Astrocyte (in vitro differentiated cells and primary cell): ENCODE results near the gene CAMK1D. TPM values are rescaled to one million over a fixed set of nuclear protein-coding genes. Genes with fewer than 3 reads are reported as not detected.

Experiments
- DNase-seq: peaks from one replicate; pipeline ENCODE4 v3.0.0-alpha.2; 2010; ENCODE audit warnings: low read depth
- FAIRE-seq: peaks from 2 replicates; lab custom pipeline; 2011; peaks lifted over from hg19 to GRCh38; lab: Jason Lieb, UNC
- H2AFZ ChIP-seq: 2 replicates; pipeline ENCODE4 v1.6.0; 2012; ENCODE audit warnings: low read depth, low read length, inconsistent platforms
- H3K27ac ChIP-seq: 2 replicates; pipeline ENCODE4 v1.5.1; 2011; ENCODE audit warnings: low read depth, low read length, inconsistent platforms
- H3K27me3 ChIP-seq: 2 replicates; pipeline ENCODE4 v1.6.0; 2011; ENCODE audit warnings: low read length, inconsistent platforms; ENCODE audit not compliant: insufficient read depth
- H3K36me3 ChIP-seq: 2 replicates; pipeline ENCODE4 v1.5.1; 2011; ENCODE audit warnings: low read length, inconsistent platforms; ENCODE audit not compliant: insufficient read depth
- H3K4me1 ChIP-seq: 2 replicates; pipeline ENCODE4 v1.5.1; 2011; ENCODE audit warnings: low read length, inconsistent platforms; ENCODE audit not compliant: insufficient read depth
- H3K4me2 ChIP-seq: 2 replicates; pipeline ENCODE4 v1.6.0; 2012; ENCODE audit warnings: low read length, inconsistent platforms
- H3K4me3 ChIP-seq: 2 replicates; pipeline ENCODE4 v1.5.1; 2011; ENCODE audit warnings: low read depth, mild to moderate bottlenecking, low read length, inconsistent platforms; ENCODE audit not compliant: insufficient read depth
- H3K79me2 ChIP-seq: 2 replicates; pipeline ENCODE4 v1.6.0; 2012; ENCODE audit warnings: mild to moderate bottlenecking, low read length, inconsistent platforms; ENCODE audit not compliant: insufficient read depth
- H3K9ac ChIP-seq: 2 replicates; pipeline ENCODE4 v1.6.0; 2012; ENCODE audit warnings: mild to moderate bottlenecking, low read length, inconsistent platforms
- H3K9me3 ChIP-seq: 2 replicates; pipeline ENCODE4 v1.5.1; 2012; ENCODE audit warnings: low read depth, mild to moderate bottlenecking, low read length, inconsistent platforms; ENCODE audit not compliant: insufficient read depth
- H4K20me1 ChIP-seq: 2 replicates; pipeline ENCODE4 v1.6.0; 2012; ENCODE audit warnings: low read length, inconsistent platforms; ENCODE audit not compliant: insufficient read depth
- H3K27ac Mint-ChIP-seq: one replicate; pipeline ENCODE4 v1.8.0; 2021; ENCODE audit warnings: mild to moderate bottlenecking, mixed read lengths; ENCODE audit not compliant: unreplicated experiment
- H3K27me3 Mint-ChIP-seq: one replicate; pipeline ENCODE4 v1.8.0; 2021; ENCODE audit warnings: low read depth, mixed read lengths; ENCODE audit not compliant: unreplicated experiment
- H3K36me3 Mint-ChIP-seq: one replicate; pipeline ENCODE4 v1.8.0; 2021; ENCODE audit warnings: low read depth, mixed read lengths; ENCODE audit not compliant: unreplicated experiment
- H3K4me1 Mint-ChIP-seq: one replicate; pipeline ENCODE4 v1.8.0; 2021; ENCODE audit warnings: low read depth, mixed read lengths; ENCODE audit not compliant: unreplicated experiment
- H3K4me3 Mint-ChIP-seq: one replicate; pipeline ENCODE4 v1.8.0; 2021; ENCODE audit warnings: mild to moderate bottlenecking, moderate library complexity, mixed read lengths; ENCODE audit not compliant: unreplicated experiment
- H3K9me3 Mint-ChIP-seq: one replicate; pipeline ENCODE4 v1.8.0; 2021; ENCODE audit warnings: mild to moderate bottlenecking, mixed read lengths; ENCODE audit not compliant: unreplicated experiment
- EZH2 ChIP-seq: IDR thresholded peaks from 2 replicates; pipeline ENCODE4 v1.6.1; 2012; ENCODE audit warnings: mild to moderate bottlenecking, low read length, inconsistent platforms; ENCODE audit not compliant: insufficient read depth
- total RNA-seq: library from RNA; stranded (reverse); gene quantifications from 2 replicates; pipeline ENCODE4 v1.2.1, GENCODE V29; 2021
- TF ChIP-seq, protein P1 (sequence below): IDR thresholded peaks from 2 replicates; pipeline ENCODE4 v1.5.1; 2011; ENCODE audit warnings: low read depth, mild to moderate bottlenecking, inconsistent platforms, low read length, moderate library complexity; ENCODE audit not compliant: insufficient read depth

CAMK1D gene
- total RNA-seq, 1 donor from 2014 or later: 23.6 TPM

DNA sequence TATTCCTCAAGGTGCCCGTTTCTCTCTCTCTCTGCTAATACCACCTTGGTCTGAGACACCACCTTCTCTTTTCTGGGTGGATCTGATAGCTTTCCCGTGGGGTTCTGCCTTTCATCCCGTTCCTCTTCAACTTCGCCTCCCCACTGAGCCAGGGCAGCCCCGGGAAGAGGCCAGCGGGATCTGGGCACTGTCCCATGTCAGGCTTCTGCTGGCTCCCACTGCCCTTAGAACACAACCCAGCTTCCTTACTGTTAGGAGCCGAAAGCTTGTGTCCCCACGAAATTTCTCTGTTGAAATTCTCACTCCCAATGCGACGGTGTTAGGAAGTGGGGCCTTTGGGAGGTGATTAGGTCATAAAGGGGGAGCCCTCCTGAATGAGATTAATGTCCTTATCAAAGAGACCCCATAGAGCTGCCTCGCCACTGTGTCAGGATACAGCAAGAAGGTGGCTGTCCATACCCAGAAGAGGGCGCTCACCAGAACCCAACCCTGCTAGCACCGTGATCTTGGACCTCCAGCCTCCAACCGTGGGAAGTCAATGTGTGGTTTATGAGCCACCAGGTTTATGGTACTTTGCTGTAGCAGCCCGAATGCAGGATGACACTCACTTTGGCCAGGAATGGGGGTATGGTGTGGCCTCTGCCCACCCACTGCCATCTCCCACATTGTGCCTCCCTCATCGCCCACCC lies 79.2 kb downstream of the CAMK1D start:
- DNase-seq (no peak), FAIRE-seq (no peak)
- Histone ChIP-seq H3K4me1 (no peaks in the 10 kb centered on the region), H3K36me3 (no peaks in the 10 kb centered on the region), H3K79me2 (peaks cover 16% of the 10 kb centered on the region), H2AFZ (no peak overlapping the region), H3K4me2 (no peak overlapping the region), H3K27me3 (peaks cover 2% of the 10 kb centered on the region), H3K9ac (no peak overlapping the region), H3K4me3 (no peak overlapping the region), H3K9me3 (no peaks in the 10 kb centered on the region), H3K27ac (no peak overlapping the region), H4K20me1 (peaks cover 57% of the 10 kb centered on the region)
- peaks cover 6% of the 10 kb centered on the region for H3K4me1 Mint-ChIP-seq
- H3K9me3 Mint-ChIP-seq: peaks cover 2% of the 10 kb centered on the region
- H3K27ac Mint-ChIP-seq: no peak overlapping the region
- no peak for TF ChIP-seq EZH2
- TF ChIP-seq, protein P1, sequence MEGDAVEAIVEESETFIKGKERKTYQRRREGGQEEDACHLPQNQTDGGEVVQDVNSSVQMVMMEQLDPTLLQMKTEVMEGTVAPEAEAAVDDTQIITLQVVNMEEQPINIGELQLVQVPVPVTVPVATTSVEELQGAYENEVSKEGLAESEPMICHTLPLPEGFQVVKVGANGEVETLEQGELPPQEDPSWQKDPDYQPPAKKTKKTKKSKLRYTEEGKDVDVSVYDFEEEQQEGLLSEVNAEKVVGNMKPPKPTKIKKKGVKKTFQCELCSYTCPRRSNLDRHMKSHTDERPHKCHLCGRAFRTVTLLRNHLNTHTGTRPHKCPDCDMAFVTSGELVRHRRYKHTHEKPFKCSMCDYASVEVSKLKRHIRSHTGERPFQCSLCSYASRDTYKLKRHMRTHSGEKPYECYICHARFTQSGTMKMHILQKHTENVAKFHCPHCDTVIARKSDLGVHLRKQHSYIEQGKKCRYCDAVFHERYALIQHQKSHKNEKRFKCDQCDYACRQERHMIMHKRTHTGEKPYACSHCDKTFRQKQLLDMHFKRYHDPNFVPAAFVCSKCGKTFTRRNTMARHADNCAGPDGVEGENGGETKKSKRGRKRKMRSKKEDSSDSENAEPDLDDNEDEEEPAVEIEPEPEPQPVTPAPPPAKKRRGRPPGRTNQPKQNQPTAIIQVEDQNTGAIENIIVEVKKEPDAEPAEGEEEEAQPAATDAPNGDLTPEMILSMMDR: no peak
- peaks cover 14% of the 10 kb centered on the region for H3K36me3 Mint-ChIP-seq
- no peak overlapping the region for H3K4me3 Mint-ChIP-seq
- peaks cover 7% of the 10 kb centered on the region for H3K27me3 Mint-ChIP-seq

DNA sequence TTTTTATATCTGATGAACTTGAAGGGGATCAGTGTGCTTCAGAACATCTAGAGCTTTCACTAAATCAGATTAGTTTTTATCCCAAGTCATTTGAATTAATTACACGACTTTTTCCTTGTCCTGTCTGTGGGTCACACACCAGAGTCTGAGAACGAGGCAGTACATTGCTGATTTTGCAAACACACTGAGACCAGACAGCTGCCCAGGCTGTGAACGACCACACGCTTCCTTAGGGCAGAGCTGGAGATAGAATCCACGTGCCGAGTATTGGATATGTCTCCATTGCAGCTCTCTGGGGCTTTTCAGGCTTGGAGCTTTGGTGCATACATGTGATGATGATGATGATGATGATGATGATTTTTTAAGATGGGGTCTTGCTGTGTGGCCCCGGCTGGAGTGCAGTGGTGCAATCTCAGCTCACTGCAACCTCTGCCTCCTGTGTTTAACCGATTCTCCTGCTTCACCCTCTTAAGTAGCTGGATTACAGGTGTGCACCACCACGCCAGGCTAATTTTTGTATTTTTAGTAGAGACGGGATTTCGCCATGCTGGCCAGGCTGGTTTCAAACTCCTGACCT lies 81.1 kb downstream of the CAMK1D start:
- no peak overlapping the region for H3K4me2 ChIP-seq
- no peaks in the 10 kb centered on the region for H3K36me3 ChIP-seq
- H3K27me3 ChIP-seq: peaks cover 2% of the 10 kb centered on the region
- peaks cover 19% of the 10 kb centered on the region for H3K79me2 ChIP-seq
- H4K20me1 ChIP-seq: peaks cover 62% of the 10 kb centered on the region
- H3K9ac ChIP-seq: no peak overlapping the region
- TF ChIP-seq EZH2: no peak
- TF ChIP-seq, protein P1: no peak
- H3K4me1 Mint-ChIP-seq: peaks cover 2% of the 10 kb centered on the region
- H3K36me3 Mint-ChIP-seq: peaks cover 7% of the 10 kb centered on the region
- H3K4me3 ChIP-seq: no peak overlapping the region
- no peak overlapping the region for H3K27ac Mint-ChIP-seq
- H3K27ac ChIP-seq: no peak overlapping the region
- DNase-seq: no peak
- no peak overlapping the region for H3K4me3 Mint-ChIP-seq
- peaks cover 2% of the 10 kb centered on the region for H3K9me3 Mint-ChIP-seq
- no peaks in the 10 kb centered on the region for H3K4me1 ChIP-seq
- H2AFZ ChIP-seq: no peak overlapping the region
- no peak for FAIRE-seq
- H3K9me3 ChIP-seq: no peaks in the 10 kb centered on the region
- peaks cover 19% of the 10 kb centered on the region for H3K27me3 Mint-ChIP-seq
